Measurements from ENCODE around the gene DNAAF1.
A peak's percentile ranks its signal among the peaks of the same experiment; 100 is the strongest.
"Not testable (repeated sequence)": the region's sequence is repeated elsewhere in the genome, so short reads cannot be mapped to it uniquely, and the experiment has no call there.

The DNAAF1 gene

GRCh38 chr16:84111949-84112348 is 33.2 kb upstream of the DNAAF1 start:
- not testable (repeated sequence) for H3K27ac ChIP-seq (ENCODE audit: insufficient read depth in 1 of 2, low read depth in 1 of 2, low read length in 2 of 2, poor library complexity in 1 of 2, severe bottlenecking in 2 of 2)

DNA sequence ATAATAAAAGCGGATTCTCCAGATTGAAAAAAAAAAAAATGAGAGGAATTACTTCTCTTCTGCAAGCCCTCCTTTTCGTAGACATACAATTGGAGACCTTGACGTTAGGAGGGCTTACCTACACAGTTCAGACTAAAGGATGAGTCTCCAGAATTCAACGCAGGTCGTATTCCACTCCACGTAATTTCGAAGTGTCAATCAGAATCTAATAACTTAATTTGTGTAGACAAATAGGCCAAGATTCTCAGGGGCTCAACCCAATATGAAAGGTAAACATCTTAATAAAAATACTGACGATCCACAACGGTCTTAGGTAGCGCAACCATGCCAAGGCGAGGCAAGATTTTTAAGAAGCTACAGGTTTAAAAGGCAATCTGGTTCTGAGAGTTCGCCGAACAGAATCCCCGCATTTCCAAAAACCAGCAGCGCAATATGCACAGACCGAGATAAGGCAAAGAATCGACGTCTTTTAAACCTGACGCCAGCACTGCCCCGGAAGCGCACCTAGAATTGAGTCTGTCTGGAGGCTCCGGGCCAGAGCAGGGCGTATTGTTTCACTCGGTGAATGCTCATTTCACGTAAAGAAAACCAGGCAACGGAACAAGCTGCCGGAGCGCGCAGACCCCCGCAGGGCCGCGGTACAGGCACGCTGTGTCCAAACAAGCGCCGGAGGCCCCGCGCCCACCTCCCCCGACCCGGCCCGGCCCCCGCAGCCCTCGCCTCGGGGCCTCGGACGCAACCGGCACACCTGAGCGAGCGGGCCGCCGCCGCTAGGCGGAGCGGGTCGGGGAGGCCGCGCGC is 29.0 kb upstream of the DNAAF1 start:
- Histone ChIP-seq H3K4me1 (ENCODE audit: control extremely low read depth in 1 of 4, control insufficient read depth in 4 of 4, insufficient read depth in 4 of 4, low read length in 3 of 4) (peaks cover 8 to 31% (median 21%) of the 10 kb centered on the region in 4 experiments), H3K9me3 (ENCODE audit: control extremely low read depth in 1 of 5, control insufficient read depth in 4 of 5, insufficient read depth in 2 of 5, low read depth in 1 of 5, low read length in 4 of 5) (no peaks in the 10 kb centered on the region), H3K36me3 (ENCODE audit: control insufficient read depth in 4 of 4, insufficient read depth in 4 of 4, low read length in 3 of 4) (peaks cover 0 to 2% (median 0%) of the 10 kb centered on the region in 4 experiments), H3K27ac (ENCODE audit: insufficient read depth in 1 of 2, low read depth in 1 of 2, low read length in 2 of 2, poor library complexity in 1 of 2, severe bottlenecking in 2 of 2) (peak overlapping the region; percentile 83 to 93), H3K4me3 (ENCODE audit: control insufficient read depth in 1 of 7, extremely low read depth in 1 of 7, insufficient read depth in 4 of 7, low read depth in 2 of 7, low read length in 6 of 7) (peak overlapping the region; percentile 71 to 94 (median 89)), H3K27me3 (replicated peaks in 2 of 5; ENCODE audit: control insufficient read depth in 4 of 5, insufficient read depth in 5 of 5, low read length in 4 of 5) (peaks cover 0 to 5% (median 3%) of the 10 kb centered on the region in 5 experiments)
- ChIA-PET POLR2A (interaction anchor here (0.8 to 1.3 kb wide), 2 partner anchors 13 to 62 kb away, joined by 3 to 5 read pairs; no protein-coding TSS in a partner anchor), CTCF (interaction anchor here (0.6 to 2.7 kb wide), 15 partner anchors 16 to 86 kb away, joined by 3 to 19 read pairs (median 3); partner anchors contain the start of gene TAF1C)
- WGBS (ENCODE audit: insufficient coverage): under 1% methylated on average over 56 of the region's 57 CpGs
- DNase-seq: peak; percentile 47 to 79 (median 66)

More at GRCh38 chr16:84111949-84112348, 33.2 kb upstream of the DNAAF1 start:
- not testable (repeated sequence) for H3K4me3 ChIP-seq (ENCODE audit: control insufficient read depth in 1 of 7, extremely low read depth in 1 of 7, insufficient read depth in 4 of 7, low read depth in 2 of 7, low read length in 6 of 7); DNase-seq; H3K27me3 ChIP-seq (replicated peaks in 2 of 5; ENCODE audit: control insufficient read depth in 4 of 5, insufficient read depth in 5 of 5, low read length in 4 of 5); H3K9me3 ChIP-seq (ENCODE audit: control extremely low read depth in 1 of 5, control insufficient read depth in 4 of 5, insufficient read depth in 2 of 5, low read depth in 1 of 5, low read length in 4 of 5)
- Histone ChIP-seq H3K4me1 (ENCODE audit: control extremely low read depth in 1 of 4, control insufficient read depth in 4 of 4, insufficient read depth in 4 of 4, low read length in 3 of 4) (peaks cover 5 to 20% (median 12%) of the 10 kb centered on the region in 4 experiments), H3K36me3 (ENCODE audit: control insufficient read depth in 4 of 4, insufficient read depth in 4 of 4, low read length in 3 of 4) (peaks cover 0 to 23% (median 11%) of the 10 kb centered on the region in 4 experiments)
- ChIA-PET POLR2A (interaction anchor here (0.9 kb wide), 1 partner anchor 11 kb away, joined by 3 read pairs; no protein-coding TSS in a partner anchor), CTCF (interaction anchor here (0.8 kb wide), 1 partner anchor 24 kb away, joined by 3 read pairs; no protein-coding TSS in a partner anchor)
- WGBS (ENCODE audit: insufficient coverage): no CpG with 5 or more reads among the region's 3 CpGs

DNA sequence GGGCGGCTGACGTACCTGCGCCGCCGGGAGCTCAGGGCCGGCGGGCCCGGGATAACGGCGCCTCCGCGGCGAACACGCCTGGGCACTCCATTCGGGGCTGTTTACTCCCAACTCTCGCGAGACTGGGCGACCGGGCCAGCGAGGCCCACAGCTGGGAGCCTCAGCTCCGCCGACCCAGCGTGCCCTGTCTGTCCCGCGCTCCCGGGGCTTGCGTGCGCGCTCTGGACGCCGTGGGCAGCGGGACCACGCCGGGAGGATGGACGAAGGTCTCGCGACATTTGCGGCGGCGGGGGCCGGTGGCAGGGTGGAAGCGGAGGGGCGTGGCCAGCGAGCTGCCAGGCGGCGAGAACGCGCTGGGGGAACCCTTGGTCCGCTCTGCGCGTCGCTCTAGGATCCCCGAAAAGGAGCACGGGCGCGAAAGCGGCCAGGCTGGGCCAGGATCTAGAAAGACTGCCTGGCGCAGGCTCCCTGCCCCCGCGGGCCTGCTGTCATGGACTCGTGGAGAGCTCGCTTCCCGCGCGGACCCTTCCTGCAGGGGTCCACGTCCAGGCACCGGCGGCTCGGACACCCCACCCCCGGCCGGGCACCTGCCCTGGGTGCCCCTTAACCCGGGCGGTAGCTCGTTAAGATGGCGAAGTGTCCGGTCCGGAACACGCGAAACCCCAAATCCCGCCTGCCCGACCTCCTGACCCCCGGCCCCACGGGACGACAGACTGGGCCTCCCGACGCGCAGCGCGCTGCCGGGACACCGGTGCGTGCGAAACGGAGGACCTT is 28.2 kb upstream of the DNAAF1 start, which contains the start of gene MBTPS1:
TSS of gene MBTPS1 (minus strand) at position 223 of the 774 bp plus-strand sequence. CDS start 15,159 bp downstream, outside the sequence.
- Histone ChIP-seq H3K4me1 (ENCODE audit: control extremely low read depth in 1 of 4, control insufficient read depth in 4 of 4, insufficient read depth in 4 of 4, low read length in 3 of 4) (peaks cover 8 to 31% (median 21%) of the 10 kb centered on the region in 4 experiments), H3K27ac (ENCODE audit: insufficient read depth in 1 of 2, low read depth in 1 of 2, low read length in 2 of 2, poor library complexity in 1 of 2, severe bottlenecking in 2 of 2) (peak within 1 kb of the TSS; percentile 83 to 93), H3K4me3 (ENCODE audit: control insufficient read depth in 1 of 7, extremely low read depth in 1 of 7, insufficient read depth in 4 of 7, low read depth in 2 of 7, low read length in 6 of 7) (peak within 1 kb of the TSS; percentile 71 to 94 (median 89)), H3K9me3 (ENCODE audit: control extremely low read depth in 1 of 5, control insufficient read depth in 4 of 5, insufficient read depth in 2 of 5, low read depth in 1 of 5, low read length in 4 of 5) (no peaks in the 10 kb centered on the region), H3K36me3 (ENCODE audit: control insufficient read depth in 4 of 4, insufficient read depth in 4 of 4, low read length in 3 of 4) (peaks cover 0 to 2% (median 0%) of the 10 kb centered on the region in 4 experiments), H3K27me3 (replicated peaks in 2 of 5; ENCODE audit: control insufficient read depth in 4 of 5, insufficient read depth in 5 of 5, low read length in 4 of 5) (peaks cover 0 to 5% (median 3%) of the 10 kb centered on the region in 5 experiments)
- peak; percentile 97 to 98 (median 98) for DNase-seq
- CTCF ChIA-PET: interaction anchor here (0.6 to 2.7 kb wide), 13 partner anchors 15 to 85 kb away, joined by 3 to 19 read pairs (median 4); partner anchors contain the start of gene TAF1C
- WGBS (ENCODE audit: insufficient coverage): under 1% methylated on average over 88 of the region's 94 CpGs
- POLR2A ChIA-PET: interaction anchor here (0.8 to 1.3 kb wide), 3 partner anchors 12 to 61 kb away, joined by 3 to 5 read pairs (median 3); no protein-coding TSS in a partner anchor

GRCh38 chr16:84117494-84117843 is 27.6 kb upstream of the DNAAF1 start:
- peaks cover 0 to 4% (median under 1%) of the 10 kb centered on the region in 4 experiments for H3K36me3 ChIP-seq (ENCODE audit: control insufficient read depth in 4 of 4, insufficient read depth in 4 of 4, low read length in 3 of 4)
- no peaks in the 10 kb centered on the region for H3K9me3 ChIP-seq (ENCODE audit: control extremely low read depth in 1 of 5, control insufficient read depth in 4 of 5, insufficient read depth in 2 of 5, low read depth in 1 of 5, low read length in 4 of 5)
- ChIA-PET POLR2A (interaction anchor here (0.6 to 1.3 kb wide), 3 partner anchors 16 to 60 kb away, joined by 3 to 4 read pairs (median 3); no protein-coding TSS in a partner anchor), CTCF (interaction anchor here (1.2 to 2.7 kb wide), 5 partner anchors 22 to 70 kb away, joined by 3 to 13 read pairs (median 7); partner anchors contain the start of gene TAF1C)
- H3K27ac ChIP-seq (ENCODE audit: insufficient read depth in 1 of 2, low read depth in 1 of 2, low read length in 2 of 2, poor library complexity in 1 of 2, severe bottlenecking in 2 of 2): peak overlapping the region in 1 of 2 experiments; percentile 93
- 6% methylated on average over 10 of the region's 12 CpGs for WGBS (ENCODE audit: insufficient coverage)
- DNase-seq: peak; percentile 25 to 61 (median 59)
- peaks cover 8 to 31% (median 21%) of the 10 kb centered on the region in 4 experiments for H3K4me1 ChIP-seq (ENCODE audit: control extremely low read depth in 1 of 4, control insufficient read depth in 4 of 4, insufficient read depth in 4 of 4, low read length in 3 of 4)
- H3K27me3 ChIP-seq (replicated peaks in 2 of 5; ENCODE audit: control insufficient read depth in 4 of 5, insufficient read depth in 5 of 5, low read length in 4 of 5): peaks cover 0 to 5% (median 3%) of the 10 kb centered on the region in 5 experiments
- peak overlapping the region; percentile 71 to 94 (median 89) for H3K4me3 ChIP-seq (ENCODE audit: control insufficient read depth in 1 of 7, extremely low read depth in 1 of 7, insufficient read depth in 4 of 7, low read depth in 2 of 7, low read length in 6 of 7)

DNA sequence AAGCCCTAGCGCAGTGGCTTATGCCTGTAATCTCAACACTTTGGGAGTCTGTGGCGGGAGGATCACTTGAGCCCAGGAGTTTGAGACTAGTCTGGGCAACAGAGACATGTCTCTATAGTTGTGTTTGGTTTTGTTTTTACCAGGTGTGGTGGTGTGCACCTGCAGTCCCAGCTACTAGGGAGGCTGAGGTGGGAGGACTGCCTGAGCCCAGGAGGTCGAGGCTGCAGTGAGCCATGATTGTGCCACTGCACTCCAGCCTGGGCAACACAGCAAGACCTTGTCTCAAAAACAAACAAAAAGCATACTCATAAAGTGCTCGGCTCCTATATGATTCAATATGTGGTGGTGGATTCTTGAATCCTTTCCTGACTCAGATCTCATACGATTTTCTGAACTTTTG is 26.8 kb upstream of the DNAAF1 start:
- Histone ChIP-seq H3K36me3 (ENCODE audit: control insufficient read depth in 4 of 4, insufficient read depth in 4 of 4, low read length in 3 of 4) (peaks cover 0 to 13% (median 6%) of the 10 kb centered on the region in 4 experiments), H3K4me1 (ENCODE audit: control extremely low read depth in 1 of 4, control insufficient read depth in 4 of 4, insufficient read depth in 4 of 4, low read length in 3 of 4) (peaks cover 8 to 31% (median 21%) of the 10 kb centered on the region in 4 experiments)
- DNase-seq; H3K9me3 ChIP-seq (ENCODE audit: control extremely low read depth in 1 of 5, control insufficient read depth in 4 of 5, insufficient read depth in 2 of 5, low read depth in 1 of 5, low read length in 4 of 5); H3K27me3 ChIP-seq (replicated peaks in 2 of 5; ENCODE audit: control insufficient read depth in 4 of 5, insufficient read depth in 5 of 5, low read length in 4 of 5); H3K27ac ChIP-seq (ENCODE audit: insufficient read depth in 1 of 2, low read depth in 1 of 2, low read length in 2 of 2, poor library complexity in 1 of 2, severe bottlenecking in 2 of 2); POLR2A ChIA-PET; H3K4me3 ChIP-seq (ENCODE audit: control insufficient read depth in 1 of 7, extremely low read depth in 1 of 7, insufficient read depth in 4 of 7, low read depth in 2 of 7, low read length in 6 of 7): not testable (repeated sequence)
- CTCF ChIA-PET: interaction anchor here (1.0 to 2.7 kb wide), 4 partner anchors 12 to 61 kb away, joined by 3 to 13 read pairs (median 4); no protein-coding TSS in a partner anchor
- WGBS (ENCODE audit: insufficient coverage): 100% methylated on average over 1 of the region's 5 CpGs

DNA sequence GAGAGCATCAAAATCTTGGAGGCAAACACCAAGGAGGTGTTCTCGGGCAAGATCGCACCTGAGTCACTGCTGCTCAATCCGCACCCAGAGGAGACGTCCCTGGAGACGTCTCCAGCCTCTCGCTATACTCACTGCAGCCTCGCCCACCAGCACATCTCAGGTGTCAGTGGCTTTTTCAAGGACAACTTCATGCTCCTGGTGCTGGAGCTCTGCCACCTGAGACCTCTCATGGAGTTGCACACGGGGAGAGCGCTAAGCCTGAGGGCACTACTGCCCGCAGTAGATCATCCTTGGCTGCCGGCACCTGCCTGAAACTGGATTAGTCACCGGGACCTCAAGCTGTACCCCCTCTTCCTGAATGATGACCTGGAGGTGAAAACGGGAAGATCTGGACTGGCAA is 25.7 kb upstream of the DNAAF1 start:
- 96% methylated on average over 13 of the region's 13 CpGs for WGBS (ENCODE audit: insufficient coverage)
- POLR2A ChIA-PET: no interaction called here
- Histone ChIP-seq H3K4me1 (ENCODE audit: control extremely low read depth in 1 of 4, control insufficient read depth in 4 of 4, insufficient read depth in 4 of 4, low read length in 3 of 4) (peaks cover 8 to 27% (median 20%) of the 10 kb centered on the region in 4 experiments), H3K27me3 (replicated peaks in 2 of 5; ENCODE audit: control insufficient read depth in 4 of 5, insufficient read depth in 5 of 5, low read length in 4 of 5) (peaks cover 0 to 5% (median 3%) of the 10 kb centered on the region in 5 experiments), H3K36me3 (ENCODE audit: control insufficient read depth in 4 of 4, insufficient read depth in 4 of 4, low read length in 3 of 4) (peaks cover 0 to 19% (median 10%) of the 10 kb centered on the region in 4 experiments), H3K27ac (ENCODE audit: insufficient read depth in 1 of 2, low read depth in 1 of 2, low read length in 2 of 2, poor library complexity in 1 of 2, severe bottlenecking in 2 of 2) (no peak overlapping the region), H3K9me3 (ENCODE audit: control extremely low read depth in 1 of 5, control insufficient read depth in 4 of 5, insufficient read depth in 2 of 5, low read depth in 1 of 5, low read length in 4 of 5) (no peaks in the 10 kb centered on the region), H3K4me3 (ENCODE audit: control insufficient read depth in 1 of 7, extremely low read depth in 1 of 7, insufficient read depth in 4 of 7, low read depth in 2 of 7, low read length in 6 of 7) (no peak overlapping the region)
- CTCF ChIA-PET: interaction anchor here (1.0 to 1.8 kb wide), 2 partner anchors 13 to 15 kb away, joined by 3 to 5 read pairs; no protein-coding TSS in a partner anchor
- no peak for DNase-seq

All from common myeloid progenitor, CD34-positive (primary cell).